HG03457 (cell line): Measurements from ENCODE around the gene HMHB1.
"Not testable (repeated sequence)": the region's sequence is repeated elsewhere in the genome, so short reads cannot be mapped to it uniquely, and the experiment has no call there.

ENCODE experiments used
- ATAC-seq: cut with Tn5 transposase; IDR thresholded peaks from one replicate; pipeline ENCODE4 v1.9.1; 2021; ENCODE audit warnings: moderate number of reproducible peaks; ENCODE audit not compliant: unreplicated experiment

HMHB1 gene

DNA sequence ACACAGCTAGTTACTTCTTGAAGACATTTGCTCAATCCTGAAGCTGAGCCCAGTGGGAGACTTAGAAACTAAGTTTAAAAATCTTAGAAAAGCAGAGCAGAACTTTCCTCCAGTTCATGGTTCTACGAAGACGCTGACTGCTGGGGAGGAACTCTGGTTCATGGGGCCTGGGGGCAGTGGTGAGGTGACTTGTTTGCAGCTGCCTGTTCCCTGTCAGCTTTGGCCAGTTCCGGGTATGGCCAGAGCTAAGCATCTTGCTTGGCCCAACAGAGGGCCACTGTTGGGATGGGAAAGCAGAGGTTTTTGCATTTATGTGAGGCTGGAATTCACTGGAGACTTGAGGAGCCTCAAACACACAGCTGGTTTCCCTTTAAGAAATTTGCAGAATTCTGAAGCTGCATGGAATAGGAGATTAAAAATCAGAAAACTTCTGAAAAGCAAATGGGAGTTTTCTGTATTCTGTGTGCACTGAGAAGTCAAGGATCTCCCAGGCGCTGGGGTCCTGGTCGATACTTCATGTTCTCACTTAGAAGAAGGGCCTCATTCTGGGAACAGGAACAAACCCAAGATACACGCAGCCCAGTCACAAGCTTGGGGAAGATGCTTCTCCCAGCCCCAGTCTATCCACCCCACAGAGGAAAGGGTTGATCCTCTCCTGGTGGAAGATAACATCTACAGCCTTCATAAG lies 10.6 kb upstream of the HMHB1 start:
- ATAC-seq, result no peak

DNA sequence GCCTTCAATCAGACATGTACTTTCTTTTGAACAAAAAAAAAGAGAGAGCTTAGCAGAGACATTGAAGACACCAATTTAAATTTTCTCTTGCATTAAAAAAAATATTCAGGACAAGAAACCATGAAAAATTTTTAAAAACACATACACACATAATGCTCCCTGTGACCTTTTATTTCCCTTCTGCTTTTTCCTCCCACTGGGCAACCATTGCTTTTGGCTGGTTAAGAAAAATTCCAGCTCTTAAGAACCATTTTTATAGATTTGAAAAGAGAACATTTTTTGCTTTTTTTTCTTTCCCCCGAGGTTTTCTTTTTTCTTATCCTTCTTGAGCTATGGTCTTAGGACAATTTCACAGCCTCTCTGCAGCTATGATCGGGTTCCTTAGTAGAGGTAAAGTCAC lies 6.1 kb upstream of the HMHB1 start:
- no peak for ATAC-seq

DNA sequence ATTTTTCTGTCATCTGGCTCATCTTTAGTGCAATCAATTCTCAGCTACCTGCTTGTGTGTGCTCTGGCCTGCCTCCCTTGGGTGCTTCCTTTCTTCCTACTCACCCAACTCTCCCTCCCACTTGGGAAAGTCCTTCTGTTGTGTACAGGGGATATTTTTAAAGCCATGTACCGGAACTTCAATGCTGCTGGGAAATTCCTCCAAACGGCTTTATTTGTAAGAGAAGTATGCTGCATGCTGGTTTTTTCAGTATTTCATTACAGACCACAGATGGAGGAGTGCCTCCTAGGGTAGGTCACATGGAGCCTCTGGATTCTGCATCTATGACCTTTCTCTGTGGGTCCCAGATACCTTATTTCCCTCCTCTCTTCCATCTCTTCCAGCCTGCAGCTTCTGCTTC lies 5.4 kb upstream of the HMHB1 start:
- ATAC-seq, result peak; percentile 50

DNA sequence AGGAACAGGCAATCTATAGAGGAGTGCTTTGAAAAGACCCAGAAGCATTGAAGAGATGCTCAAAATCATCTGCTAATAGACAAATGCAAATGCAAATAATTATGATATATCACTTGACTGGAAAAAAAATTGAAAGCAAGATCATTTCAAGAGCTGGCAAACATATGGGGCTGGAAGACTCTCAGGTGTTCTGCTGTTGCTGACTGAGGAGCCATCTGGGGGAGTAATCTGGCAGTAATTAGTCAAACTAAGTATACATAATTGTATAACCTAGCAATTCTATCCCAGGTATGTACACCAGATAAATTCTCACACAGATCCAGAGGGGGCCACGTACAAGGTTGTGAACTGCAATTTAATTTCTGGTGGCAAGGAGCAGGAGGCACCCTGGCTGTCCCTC lies 4.6 kb upstream of the HMHB1 start:
- ATAC-seq, result no peak

DNA sequence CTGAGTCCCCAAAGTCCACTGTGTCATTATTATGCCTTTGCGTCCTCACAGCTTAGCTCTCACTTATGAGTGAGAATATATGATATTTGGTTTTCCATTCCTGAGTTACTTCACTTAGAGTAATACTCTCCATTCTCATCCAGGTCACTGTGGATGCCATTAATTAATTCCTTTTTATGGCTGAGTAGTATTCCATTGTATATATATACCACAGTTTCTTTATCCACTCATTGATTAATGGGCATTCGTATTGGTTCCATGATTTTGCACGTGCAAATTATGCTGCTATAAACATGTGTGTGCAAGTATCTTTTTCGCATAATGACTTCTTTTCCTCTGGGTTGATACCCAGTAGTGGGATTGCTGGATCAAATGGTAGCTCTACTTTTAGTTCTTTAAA lies 4.4 kb downstream of the HMHB1 start:
- ATAC-seq, result not testable (repeated sequence)

DNA sequence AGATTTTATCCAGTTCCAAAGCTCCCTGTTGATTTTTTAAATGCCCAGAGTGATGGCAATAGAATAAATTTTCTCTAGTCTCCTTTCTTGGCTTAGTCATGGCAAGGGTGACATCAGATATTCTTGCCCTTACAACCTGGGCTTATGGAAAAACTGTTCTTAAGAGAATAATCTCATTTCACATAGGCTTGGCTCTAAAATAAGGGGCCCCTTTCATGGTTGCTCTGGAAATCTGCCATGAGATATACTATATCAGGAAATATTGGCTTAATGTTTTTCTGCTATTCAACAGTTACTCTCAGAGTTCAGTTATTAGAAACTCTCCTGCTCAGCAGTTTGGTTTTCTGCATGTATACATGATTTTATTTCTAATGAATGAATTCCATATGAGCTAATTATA lies 7.8 kb downstream of the HMHB1 start:
- ATAC-seq, result no peak

DNA sequence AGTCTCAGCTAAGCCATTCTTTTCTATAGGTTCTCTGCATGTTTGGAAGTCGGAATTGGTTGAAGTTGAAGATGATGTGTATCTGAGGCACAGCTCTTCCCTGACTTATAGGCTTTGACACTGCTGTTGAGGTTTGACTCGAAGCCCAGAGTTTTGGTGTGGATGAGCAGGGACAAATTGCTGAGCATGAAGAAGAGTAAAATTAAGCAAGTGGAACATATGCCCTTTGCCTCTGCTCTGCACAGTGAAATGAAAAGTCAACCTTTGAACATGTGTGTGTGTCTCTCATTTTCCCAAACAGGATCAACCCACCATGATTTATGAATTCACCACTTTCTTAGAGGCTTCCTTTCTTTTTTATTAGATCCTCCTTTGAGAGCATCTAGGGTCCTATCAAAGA lies 8.5 kb downstream of the HMHB1 start:
- no peak for ATAC-seq

DNA sequence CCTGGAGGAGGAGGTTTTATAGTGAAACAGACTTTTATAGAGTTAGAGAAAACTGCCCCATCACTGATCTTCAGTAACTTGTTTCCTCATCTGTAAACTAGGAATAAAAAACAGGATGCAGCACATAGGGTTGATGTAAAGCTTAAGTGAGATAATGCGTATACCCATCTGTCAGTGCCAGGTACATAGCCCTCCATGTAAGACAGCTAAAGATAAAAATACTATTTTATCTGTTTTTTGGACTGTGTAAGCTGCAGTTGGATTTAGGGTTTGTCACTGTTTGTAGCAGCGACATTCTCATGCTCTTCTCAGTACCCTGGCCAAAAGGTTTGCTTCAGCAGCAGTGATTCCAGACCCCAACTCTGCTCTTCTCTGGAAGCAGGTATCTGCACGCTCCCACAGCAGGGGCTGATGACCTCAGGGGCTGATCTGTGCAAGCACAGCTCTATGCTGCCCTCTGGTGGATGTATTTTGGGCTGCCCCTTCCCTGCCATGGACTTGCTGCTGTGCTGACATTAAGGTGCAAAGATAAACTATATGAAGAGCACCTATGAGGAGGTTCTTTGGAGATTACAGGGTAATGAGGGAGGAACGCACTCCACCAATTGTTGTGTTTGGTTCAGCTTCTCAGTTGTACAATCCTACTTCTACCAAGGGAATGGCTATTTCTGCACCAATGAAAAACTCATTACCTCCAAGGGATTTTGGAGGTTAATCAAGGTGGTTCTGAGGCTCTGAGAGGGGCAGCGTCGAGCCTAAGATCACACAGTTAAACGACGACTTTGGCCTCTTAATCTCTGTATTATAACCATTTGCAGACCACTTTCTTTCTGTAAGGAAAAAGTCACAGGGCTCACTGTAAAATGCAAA lies 13.1 kb downstream of the HMHB1 start:
- ATAC-seq, result peak; percentile 49

DNA sequence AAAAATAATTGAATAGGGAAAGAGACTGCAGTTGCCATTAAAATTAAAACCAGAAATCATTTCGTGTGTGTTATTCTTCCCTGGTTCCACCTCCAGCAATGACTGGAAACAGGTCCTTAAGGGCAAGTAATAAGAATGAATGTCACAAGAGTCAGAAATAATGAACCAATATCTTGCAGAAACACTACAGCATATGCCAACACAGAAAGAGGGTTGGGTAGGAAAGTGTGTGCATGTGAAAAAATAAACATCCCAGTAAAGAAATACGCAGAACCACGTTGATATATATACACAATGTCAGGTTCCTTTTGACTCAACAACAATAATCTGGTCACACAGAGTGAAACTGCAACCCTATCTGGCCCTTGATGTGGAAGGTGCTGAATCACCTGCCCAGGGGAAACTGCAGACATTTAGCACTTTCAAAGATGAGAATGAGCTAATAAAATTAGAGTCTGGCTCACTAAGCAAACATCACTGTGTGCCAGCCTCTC lies 15.0 kb downstream of the HMHB1 start:
- ATAC-seq, result peak; percentile 86

DNA sequence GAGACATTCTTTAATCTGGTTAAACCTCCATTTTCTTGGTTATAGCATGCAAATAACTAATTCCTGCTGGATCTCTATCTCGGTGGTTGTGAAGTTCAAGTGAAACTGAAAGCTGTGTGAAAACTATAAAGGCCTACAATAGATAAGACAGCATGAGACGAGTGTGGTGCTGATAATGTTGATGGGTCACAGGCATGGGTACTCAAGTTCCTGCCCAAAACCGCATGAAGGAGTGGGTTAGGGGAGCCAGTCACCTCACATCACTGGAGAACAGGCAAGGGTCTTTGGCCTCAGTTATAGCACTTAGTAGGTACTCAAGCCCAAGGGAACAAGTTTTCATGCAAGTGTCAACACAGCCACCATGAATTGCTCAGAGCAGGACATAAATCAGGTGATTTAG lies 16.7 kb downstream of the HMHB1 start:
- no peak for ATAC-seq

DNA sequence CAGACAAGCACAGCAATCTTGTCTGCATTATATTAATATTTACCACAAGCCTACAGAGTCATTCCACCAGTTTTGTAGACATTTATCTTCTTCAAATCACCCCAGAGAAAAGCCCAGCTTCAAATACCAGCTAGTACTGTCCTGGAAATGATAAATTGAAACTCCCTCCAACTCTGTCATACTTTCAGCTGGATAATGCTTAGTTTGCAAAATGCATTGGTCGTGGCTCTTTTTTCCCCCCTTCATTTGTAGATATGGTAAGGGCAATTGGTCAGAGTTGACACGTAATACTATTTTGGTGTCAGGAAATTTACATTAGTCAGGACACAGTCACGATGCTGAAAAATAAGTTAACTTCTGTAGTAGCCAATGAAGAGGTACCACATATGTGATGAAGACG lies 21.2 kb downstream of the HMHB1 start:
- no peak for ATAC-seq

DNA sequence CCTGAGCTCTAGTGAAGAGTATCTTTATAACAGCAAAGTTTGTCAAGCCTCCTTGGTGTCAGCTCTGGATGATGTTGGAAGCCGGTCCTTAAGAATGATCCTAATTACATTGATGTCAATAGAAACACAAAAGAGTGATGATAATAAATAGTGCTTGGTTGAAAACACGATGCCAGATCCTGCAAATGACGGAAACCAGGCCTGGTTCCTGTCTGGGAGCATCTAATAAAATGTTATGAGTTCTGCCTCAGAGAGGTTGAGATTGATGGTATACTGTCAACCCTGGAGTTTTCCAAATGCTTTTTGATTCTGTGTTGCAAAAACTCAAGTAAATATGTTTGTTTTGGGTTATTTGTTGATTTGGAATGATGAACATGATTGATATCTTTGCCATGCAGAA lies 23.3 kb downstream of the HMHB1 start:
- ATAC-seq, result no peak

DNA sequence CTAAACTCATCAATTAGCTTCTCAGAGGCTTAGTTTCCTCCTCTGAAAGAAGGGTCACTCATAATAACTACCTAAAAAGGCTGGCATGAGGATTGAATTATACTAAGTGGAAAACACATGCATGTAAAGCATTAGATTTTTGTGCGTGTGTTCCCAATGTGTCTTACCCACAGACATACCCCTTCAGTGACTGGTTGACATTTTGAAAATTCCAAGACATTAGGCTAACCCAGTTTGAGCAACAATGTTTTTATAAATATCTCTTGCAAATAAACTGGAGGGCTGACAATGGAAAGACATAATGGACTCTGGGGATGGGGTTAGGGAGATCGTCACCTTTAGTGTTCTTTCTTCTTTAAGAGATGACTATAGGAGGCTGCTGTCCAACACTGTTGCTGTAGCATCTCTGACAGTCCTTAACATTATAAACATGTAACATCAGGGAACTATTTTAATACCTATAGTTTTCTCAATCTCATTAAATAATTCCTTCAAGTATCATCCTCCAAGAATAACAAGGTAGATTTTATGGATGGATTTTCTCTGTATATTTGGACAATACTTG lies 24.3 kb downstream of the HMHB1 start:
- no peak for ATAC-seq

DNA sequence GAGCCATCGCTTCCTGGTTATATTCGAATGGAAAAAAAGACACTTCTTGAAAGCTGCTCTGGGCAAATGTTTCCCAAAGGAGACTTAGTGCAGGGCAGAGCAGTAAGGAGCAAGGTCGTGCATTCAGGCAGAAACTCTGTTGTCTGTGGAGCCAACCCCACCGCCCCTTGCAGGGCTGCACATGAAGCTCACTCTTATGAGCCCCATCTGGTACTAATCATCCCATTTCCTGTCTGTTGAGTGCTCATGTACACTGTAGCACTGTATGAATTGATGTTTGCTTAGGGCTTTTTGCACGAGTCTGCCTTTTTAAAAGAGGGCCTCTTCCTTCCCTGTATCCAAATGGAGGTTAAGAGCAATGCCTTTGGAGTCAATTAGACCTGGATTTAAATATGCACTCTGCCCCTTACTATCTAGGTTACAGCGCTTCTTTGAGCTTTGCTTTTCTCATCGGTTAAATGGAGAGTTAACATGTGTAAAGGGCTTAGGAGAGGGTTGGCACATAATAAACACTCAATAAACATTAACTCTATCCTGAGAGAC lies 25.4 kb downstream of the HMHB1 start:
- no peak for ATAC-seq

DNA sequence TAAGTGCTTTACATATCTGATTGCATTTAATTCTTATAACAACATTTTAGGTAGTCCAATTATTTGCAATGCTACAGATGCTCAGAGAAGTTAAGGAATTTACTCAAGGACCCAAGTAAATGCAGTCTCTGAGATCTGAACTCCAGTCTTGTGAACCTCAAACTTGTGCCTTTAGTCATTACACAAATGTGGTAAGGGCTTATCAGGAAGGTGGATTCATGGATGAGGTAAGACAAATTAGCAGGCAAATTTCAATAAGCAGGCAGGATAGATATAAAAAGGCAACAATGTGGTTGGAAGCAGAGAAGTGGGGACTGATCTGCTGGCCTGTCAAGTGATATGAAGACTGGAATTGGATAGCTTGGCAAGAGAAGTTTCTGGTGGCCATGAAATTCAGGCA lies 29.5 kb downstream of the HMHB1 start:
- no peak for ATAC-seq

DNA sequence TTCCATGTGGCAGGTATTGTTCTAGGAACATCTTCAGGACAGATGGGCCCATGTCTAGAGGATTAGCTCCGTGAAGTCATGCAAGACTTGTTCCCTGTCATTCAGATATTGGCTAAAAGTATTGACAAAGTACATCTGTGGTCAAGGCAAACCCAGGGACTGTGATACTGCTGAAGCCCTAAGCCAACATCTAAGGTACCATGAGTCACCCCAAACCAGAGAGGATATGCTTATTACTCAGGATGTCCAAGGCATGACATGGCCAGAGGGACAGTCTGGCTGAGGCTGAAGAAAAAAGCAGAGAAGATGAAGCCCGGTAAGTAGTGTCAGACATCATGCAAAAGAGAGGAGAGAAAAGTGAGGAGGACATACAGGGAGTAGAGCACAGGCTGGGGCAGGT lies 31.0 kb downstream of the HMHB1 start:
- ATAC-seq, result no peak

DNA sequence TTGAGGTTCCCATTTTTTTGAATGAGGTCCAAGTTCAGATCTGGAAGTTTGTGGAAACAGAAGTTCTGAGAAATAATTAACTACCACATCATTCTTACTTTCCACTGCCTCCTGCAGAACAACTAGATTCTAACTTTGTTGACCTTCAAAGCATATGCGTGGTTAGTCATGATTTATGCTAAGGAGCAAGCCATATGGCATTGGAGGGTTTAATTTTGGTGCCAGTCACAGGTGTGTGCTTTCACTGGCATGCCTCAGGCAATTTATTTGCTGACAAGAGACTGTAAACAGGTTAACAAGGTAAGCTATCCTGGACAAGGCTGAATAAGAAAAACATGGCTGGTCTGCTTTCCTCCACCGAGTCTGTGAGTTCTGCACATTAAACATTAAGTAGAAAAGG lies 31.5 kb downstream of the HMHB1 start:
- no peak for ATAC-seq

DNA sequence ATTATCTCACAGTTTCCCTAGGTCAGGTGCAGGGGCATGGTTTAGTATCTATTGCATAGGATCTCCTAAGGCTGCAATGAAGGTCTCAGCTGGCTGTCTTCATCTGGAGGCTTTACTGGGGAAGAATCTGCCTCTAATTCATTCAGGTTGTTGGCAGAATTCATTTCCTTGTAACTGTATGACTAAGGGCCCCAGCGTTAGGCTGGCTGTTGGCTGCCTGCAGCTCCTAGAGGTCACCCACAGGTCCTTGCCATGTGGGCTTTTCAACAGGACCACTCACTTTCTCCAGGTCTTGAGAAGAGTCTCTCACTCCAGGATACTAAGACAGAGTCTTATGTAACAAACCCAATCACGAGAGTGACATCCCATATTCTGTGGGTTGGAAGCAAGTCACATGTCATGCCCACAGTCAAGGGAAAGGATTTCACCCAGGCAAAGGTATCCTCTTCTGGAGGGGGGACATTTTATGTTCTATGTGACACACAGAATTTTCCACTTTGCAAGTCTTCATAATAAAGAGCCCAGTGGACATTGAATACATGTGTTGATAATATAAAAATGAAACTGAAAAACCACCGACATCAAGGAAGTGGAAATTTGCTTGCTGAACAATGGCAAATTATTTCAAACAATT lies 38.2 kb downstream of the HMHB1 start:
- ATAC-seq, result no peak

DNA sequence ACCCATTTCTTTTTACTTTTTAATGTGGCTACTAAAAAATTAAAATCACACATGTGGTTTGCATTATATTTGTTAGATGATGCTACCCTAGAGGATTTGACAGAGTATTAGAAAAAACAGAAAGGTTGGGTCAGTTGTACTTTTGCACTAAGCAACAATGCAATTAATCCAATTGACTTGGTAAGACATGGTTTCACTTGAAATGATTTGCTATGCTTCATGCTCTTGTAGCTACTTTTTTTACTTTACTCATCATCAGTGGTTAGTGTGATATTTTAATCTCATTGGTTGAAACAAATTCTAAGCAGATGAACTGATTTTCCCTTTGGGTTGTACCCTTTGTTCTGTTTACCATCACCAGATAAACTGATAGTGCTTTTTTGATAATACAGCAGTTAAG lies 39.4 kb downstream of the HMHB1 start:
- no peak for ATAC-seq

DNA sequence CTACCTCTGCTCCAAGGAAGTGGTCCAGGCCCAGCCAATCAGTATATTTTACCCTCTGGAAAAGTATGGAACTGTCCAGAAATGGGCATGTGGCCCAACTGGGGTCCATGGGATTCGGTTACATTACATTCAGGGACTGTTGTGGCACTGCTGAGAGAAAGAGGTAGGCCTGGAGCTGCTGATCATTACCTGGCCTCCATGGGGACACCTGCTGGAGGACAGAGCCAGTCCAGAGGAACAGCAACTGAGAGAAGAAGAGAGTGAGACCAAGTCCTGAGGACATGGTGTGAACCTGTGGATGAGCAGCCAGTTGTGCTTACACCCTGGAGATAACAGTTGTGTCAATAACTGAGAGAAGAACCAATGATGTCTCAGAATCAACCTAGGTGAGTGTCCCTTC lies 48.2 kb downstream of the HMHB1 start:
- no peak for ATAC-seq

DNA sequence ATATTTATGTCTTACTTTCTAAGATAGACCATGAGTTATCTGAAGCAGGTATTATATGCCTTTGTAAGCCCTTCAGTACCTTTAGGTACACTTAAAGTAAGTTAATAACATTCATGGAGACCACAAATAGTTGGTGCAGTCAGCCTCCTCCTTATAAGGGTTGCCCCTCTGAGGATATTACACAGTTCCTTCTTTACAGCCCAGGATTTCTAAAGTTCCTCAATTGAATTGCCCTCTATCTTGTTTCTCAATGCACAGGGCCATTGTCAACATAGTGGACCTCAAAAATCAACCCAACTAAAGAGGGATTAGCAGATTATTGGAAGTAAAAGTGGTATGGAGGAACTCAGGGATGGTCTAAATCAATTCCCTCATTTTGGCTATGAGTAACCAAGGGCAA lies 50.3 kb downstream of the HMHB1 start:
- no peak for ATAC-seq
